SU-DHL-6 (cell line): Measurements from ENCODE around the gene FAM110D.

Experiments
- EZH2phosphoT487 ChIP-seq: fragments of 200-600 bp; sonication (generic), shearing (Covaris generic); conservative IDR thresholded peaks from 2 replicates; pipeline ENCODE4 v1.6.1; 2018; ENCODE audit warnings: mild to moderate bottlenecking, antibody characterized with exemption, low read length, moderate library complexity, mixed read lengths
- TF ChIP-seq, protein P1 (sequence below): fragments of 200-600 bp; sonication (generic); IDR thresholded peaks from one replicate; pipeline ENCODE4 v1.5.1; 2017; ENCODE audit warnings: antibody characterized with exemption, mild to moderate bottlenecking, low read length, moderate library complexity; ENCODE audit not compliant: insufficient read depth, poor library complexity, severe bottlenecking

DNA sequence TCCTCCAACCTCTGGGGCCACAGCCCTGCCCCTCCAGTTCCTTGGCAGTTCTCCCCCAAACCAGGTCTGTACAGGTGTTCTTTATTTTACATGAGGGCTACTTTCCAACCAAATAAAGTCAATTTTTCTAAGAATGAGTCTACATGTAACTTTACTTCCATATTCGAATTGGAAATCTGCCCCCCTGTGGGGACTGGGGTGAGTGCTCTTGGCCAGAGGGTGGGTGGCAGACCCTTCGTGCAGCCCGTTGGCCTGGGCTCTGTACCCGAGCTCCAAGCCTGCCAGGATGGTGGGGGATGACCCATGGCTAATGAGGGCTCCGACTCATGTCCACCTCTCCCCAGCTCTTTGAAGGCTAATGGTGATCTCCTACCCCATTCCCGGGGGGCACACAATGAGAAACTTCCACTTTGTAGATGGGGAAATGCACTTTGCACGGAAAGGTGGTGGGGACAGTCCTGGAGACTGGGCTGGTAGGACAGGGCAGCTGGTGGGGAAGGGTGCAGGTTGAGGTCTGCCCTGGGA lies 30.9 kb downstream of the FAM110D start:
- TF ChIP-seq, protein P1, sequence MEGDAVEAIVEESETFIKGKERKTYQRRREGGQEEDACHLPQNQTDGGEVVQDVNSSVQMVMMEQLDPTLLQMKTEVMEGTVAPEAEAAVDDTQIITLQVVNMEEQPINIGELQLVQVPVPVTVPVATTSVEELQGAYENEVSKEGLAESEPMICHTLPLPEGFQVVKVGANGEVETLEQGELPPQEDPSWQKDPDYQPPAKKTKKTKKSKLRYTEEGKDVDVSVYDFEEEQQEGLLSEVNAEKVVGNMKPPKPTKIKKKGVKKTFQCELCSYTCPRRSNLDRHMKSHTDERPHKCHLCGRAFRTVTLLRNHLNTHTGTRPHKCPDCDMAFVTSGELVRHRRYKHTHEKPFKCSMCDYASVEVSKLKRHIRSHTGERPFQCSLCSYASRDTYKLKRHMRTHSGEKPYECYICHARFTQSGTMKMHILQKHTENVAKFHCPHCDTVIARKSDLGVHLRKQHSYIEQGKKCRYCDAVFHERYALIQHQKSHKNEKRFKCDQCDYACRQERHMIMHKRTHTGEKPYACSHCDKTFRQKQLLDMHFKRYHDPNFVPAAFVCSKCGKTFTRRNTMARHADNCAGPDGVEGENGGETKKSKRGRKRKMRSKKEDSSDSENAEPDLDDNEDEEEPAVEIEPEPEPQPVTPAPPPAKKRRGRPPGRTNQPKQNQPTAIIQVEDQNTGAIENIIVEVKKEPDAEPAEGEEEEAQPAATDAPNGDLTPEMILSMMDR, result no peak
- no peak for TF ChIP-seq EZH2phosphoT487
